Astrocyte (in vitro differentiated cells and primary cell): ENCODE results near the gene AIFM3. TPM values are rescaled to one million over a fixed set of nuclear protein-coding genes. Genes with fewer than 3 reads are reported as not detected.

Experiments used
- DNase-seq: peaks from one replicate; pipeline ENCODE4 v3.0.0-alpha.2; 2010; ENCODE audit warnings: low read depth
- FAIRE-seq: peaks from 2 replicates; lab custom pipeline; 2011; peaks lifted over from hg19 to GRCh38; lab: Jason Lieb, UNC
- H2AFZ ChIP-seq: 2 replicates; pipeline ENCODE4 v1.6.0; 2012; ENCODE audit warnings: low read depth, low read length, inconsistent platforms
- H3K27ac ChIP-seq: 2 replicates; pipeline ENCODE4 v1.5.1; 2011; ENCODE audit warnings: low read depth, low read length, inconsistent platforms
- H3K27me3 ChIP-seq: 2 replicates; pipeline ENCODE4 v1.6.0; 2011; ENCODE audit warnings: low read length, inconsistent platforms; ENCODE audit not compliant: insufficient read depth
- H3K36me3 ChIP-seq: 2 replicates; pipeline ENCODE4 v1.5.1; 2011; ENCODE audit warnings: low read length, inconsistent platforms; ENCODE audit not compliant: insufficient read depth
- H3K4me1 ChIP-seq: 2 replicates; pipeline ENCODE4 v1.5.1; 2011; ENCODE audit warnings: low read length, inconsistent platforms; ENCODE audit not compliant: insufficient read depth
- H3K4me2 ChIP-seq: 2 replicates; pipeline ENCODE4 v1.6.0; 2012; ENCODE audit warnings: low read length, inconsistent platforms
- H3K4me3 ChIP-seq: 2 replicates; pipeline ENCODE4 v1.5.1; 2011; ENCODE audit warnings: low read depth, mild to moderate bottlenecking, low read length, inconsistent platforms; ENCODE audit not compliant: insufficient read depth
- H3K79me2 ChIP-seq: 2 replicates; pipeline ENCODE4 v1.6.0; 2012; ENCODE audit warnings: mild to moderate bottlenecking, low read length, inconsistent platforms; ENCODE audit not compliant: insufficient read depth
- H3K9ac ChIP-seq: 2 replicates; pipeline ENCODE4 v1.6.0; 2012; ENCODE audit warnings: mild to moderate bottlenecking, low read length, inconsistent platforms
- H3K9me3 ChIP-seq: 2 replicates; pipeline ENCODE4 v1.5.1; 2012; ENCODE audit warnings: low read depth, mild to moderate bottlenecking, low read length, inconsistent platforms; ENCODE audit not compliant: insufficient read depth
- H4K20me1 ChIP-seq: 2 replicates; pipeline ENCODE4 v1.6.0; 2012; ENCODE audit warnings: low read length, inconsistent platforms; ENCODE audit not compliant: insufficient read depth
- H3K27ac Mint-ChIP-seq: one replicate; pipeline ENCODE4 v1.8.0; 2021; ENCODE audit warnings: mild to moderate bottlenecking, mixed read lengths; ENCODE audit not compliant: unreplicated experiment
- H3K27me3 Mint-ChIP-seq: one replicate; pipeline ENCODE4 v1.8.0; 2021; ENCODE audit warnings: low read depth, mixed read lengths; ENCODE audit not compliant: unreplicated experiment
- H3K36me3 Mint-ChIP-seq: one replicate; pipeline ENCODE4 v1.8.0; 2021; ENCODE audit warnings: low read depth, mixed read lengths; ENCODE audit not compliant: unreplicated experiment
- H3K4me1 Mint-ChIP-seq: one replicate; pipeline ENCODE4 v1.8.0; 2021; ENCODE audit warnings: low read depth, mixed read lengths; ENCODE audit not compliant: unreplicated experiment
- H3K4me3 Mint-ChIP-seq: one replicate; pipeline ENCODE4 v1.8.0; 2021; ENCODE audit warnings: mild to moderate bottlenecking, moderate library complexity, mixed read lengths; ENCODE audit not compliant: unreplicated experiment
- H3K9me3 Mint-ChIP-seq: one replicate; pipeline ENCODE4 v1.8.0; 2021; ENCODE audit warnings: mild to moderate bottlenecking, mixed read lengths; ENCODE audit not compliant: unreplicated experiment
- EZH2 ChIP-seq: IDR thresholded peaks from 2 replicates; pipeline ENCODE4 v1.6.1; 2012; ENCODE audit warnings: mild to moderate bottlenecking, low read length, inconsistent platforms; ENCODE audit not compliant: insufficient read depth
- total RNA-seq: library from RNA; stranded (reverse); gene quantifications from 2 replicates; pipeline ENCODE4 v1.2.1, GENCODE V29; 2021
- TF ChIP-seq, protein P1 (sequence below): IDR thresholded peaks from 2 replicates; pipeline ENCODE4 v1.5.1; 2011; ENCODE audit warnings: low read depth, mild to moderate bottlenecking, inconsistent platforms, low read length, moderate library complexity; ENCODE audit not compliant: insufficient read depth

The AIFM3 gene
- total RNA-seq, 1 donor from 2014 or later = 0.48 TPM

DNA sequence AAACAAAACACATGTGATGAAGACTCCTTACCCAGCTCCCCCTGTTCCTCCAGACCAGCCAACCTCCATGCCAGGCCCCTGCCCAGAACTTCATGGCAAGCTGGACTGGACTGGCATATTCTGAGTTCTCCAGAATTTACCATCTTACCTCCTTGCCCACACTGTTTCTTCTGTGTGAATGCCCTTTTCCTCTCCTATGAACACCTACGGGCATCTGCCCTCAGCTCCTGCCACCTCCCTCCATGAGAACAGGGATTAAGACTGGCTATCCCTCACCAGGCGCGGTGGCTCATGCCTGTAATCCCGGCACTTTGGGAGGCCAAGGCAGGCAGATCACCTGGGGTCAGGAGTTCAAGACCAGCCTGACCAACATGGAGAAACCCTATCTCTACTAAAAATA, 6.4 kb upstream of the AIFM3 start:
- no peak for FAIRE-seq
- no peak overlapping the region for H3K4me3 Mint-ChIP-seq
- H2AFZ ChIP-seq = no peak overlapping the region
- TF ChIP-seq EZH2 = no peak
- TF ChIP-seq, protein P1, sequence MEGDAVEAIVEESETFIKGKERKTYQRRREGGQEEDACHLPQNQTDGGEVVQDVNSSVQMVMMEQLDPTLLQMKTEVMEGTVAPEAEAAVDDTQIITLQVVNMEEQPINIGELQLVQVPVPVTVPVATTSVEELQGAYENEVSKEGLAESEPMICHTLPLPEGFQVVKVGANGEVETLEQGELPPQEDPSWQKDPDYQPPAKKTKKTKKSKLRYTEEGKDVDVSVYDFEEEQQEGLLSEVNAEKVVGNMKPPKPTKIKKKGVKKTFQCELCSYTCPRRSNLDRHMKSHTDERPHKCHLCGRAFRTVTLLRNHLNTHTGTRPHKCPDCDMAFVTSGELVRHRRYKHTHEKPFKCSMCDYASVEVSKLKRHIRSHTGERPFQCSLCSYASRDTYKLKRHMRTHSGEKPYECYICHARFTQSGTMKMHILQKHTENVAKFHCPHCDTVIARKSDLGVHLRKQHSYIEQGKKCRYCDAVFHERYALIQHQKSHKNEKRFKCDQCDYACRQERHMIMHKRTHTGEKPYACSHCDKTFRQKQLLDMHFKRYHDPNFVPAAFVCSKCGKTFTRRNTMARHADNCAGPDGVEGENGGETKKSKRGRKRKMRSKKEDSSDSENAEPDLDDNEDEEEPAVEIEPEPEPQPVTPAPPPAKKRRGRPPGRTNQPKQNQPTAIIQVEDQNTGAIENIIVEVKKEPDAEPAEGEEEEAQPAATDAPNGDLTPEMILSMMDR = no peak
- peaks cover 8% of the 10 kb centered on the region for H4K20me1 ChIP-seq
- H3K9me3 Mint-ChIP-seq = no peaks in the 10 kb centered on the region
- no peak for DNase-seq
- H3K36me3 ChIP-seq = no peaks in the 10 kb centered on the region
- H3K27me3 Mint-ChIP-seq = peaks cover 18% of the 10 kb centered on the region
- H3K4me1 ChIP-seq = peaks cover 14% of the 10 kb centered on the region
- no peak overlapping the region for H3K4me3 ChIP-seq
- no peak overlapping the region for H3K9ac ChIP-seq
- H3K4me1 Mint-ChIP-seq = peaks cover 2% of the 10 kb centered on the region
- peaks cover under 1% of the 10 kb centered on the region for H3K36me3 Mint-ChIP-seq
- H3K9me3 ChIP-seq = no peaks in the 10 kb centered on the region
- no peaks in the 10 kb centered on the region for H3K79me2 ChIP-seq
- H3K4me2 ChIP-seq = no peak overlapping the region
- H3K27me3 ChIP-seq = peaks cover 14% of the 10 kb centered on the region
- peak overlapping the region; percentile 38 for H3K27ac Mint-ChIP-seq
- H3K27ac ChIP-seq = no peak overlapping the region

DNA sequence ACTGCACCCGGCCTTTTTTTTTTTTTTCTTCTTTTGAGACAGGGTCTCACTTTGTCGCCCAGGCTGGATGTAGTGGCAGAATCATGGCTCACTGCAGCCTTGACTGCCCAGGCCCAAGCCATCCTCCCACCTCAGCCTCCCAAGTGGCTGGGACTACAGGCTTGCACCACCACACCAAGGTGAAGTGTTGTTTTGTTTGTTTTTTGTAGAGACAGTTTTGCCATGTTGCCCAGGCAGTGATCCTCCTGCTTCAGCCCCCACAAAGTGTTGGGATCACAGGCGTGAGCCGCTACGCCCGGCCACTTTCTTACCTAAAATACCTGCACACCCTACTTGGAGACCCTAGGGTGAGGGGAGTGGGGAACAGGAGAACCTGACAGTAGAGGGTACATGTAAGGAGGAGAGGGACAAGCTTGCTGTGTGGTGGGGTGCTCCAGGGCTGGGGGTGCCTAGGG, 4.5 kb upstream of the AIFM3 start:
- Histone ChIP-seq H3K27me3 (peaks cover 14% of the 10 kb centered on the region), H3K4me3 (no peak overlapping the region), H2AFZ (no peak overlapping the region), H3K9me3 (no peaks in the 10 kb centered on the region), H3K36me3 (no peaks in the 10 kb centered on the region), H4K20me1 (no peaks in the 10 kb centered on the region), H3K79me2 (no peaks in the 10 kb centered on the region), H3K4me2 (no peak overlapping the region), H3K4me1 (peaks cover 6% of the 10 kb centered on the region), H3K27ac (no peak overlapping the region), H3K9ac (no peak overlapping the region)
- FAIRE-seq (no peak), DNase-seq (no peak)
- Mint-ChIP-seq H3K36me3 (no peaks in the 10 kb centered on the region), H3K27ac (no peak overlapping the region), H3K4me3 (no peak overlapping the region), H3K4me1 (peaks cover 2% of the 10 kb centered on the region), H3K9me3 (no peaks in the 10 kb centered on the region), H3K27me3 (peaks cover 27% of the 10 kb centered on the region)
- TF ChIP-seq, protein P1 = no peak
- TF ChIP-seq EZH2 = no peak

DNA sequence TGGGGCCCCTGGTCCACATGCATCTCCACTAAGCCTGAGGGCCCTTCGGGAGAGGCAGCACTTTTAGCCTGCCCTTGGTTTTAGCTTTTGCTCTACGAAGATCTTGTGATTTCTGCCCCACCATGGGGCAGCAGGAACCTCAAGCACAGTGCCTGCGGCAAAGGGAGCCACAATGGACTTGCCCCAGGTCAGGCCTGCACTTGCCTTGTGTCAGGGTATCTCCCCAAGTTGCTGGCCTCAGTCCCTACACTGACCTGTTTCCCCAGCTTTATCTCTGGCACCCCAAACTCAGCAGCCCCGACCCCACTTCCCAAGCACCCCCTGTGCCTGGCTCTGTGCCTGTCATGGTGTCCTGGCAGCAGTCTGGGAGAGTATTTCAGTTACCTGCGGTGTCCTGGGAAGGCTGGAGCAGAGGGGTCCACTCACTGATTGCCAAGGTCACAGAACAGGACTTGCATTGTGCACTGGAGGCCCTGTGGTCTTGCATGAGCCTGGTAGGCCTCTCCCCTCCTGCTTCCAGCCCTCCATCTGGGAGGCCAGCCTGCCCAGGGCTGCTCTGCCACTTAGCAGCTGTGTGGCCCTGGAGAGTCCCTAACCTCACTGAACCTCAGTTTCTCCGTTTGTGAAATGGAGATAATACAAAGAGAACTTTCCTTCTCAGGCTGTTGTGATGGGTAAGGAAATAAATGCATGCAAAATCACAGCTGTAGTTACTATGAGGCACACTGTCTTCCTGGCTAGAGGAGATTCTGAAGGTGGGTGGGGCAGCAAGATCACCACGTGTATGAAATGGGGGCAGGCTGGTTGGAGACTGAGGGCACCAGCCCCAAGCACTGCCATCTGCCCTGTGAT, 3.6 kb upstream of the AIFM3 start:
- H3K27me3 Mint-ChIP-seq = peaks cover 31% of the 10 kb centered on the region
- peak overlapping the region; percentile 55 for H3K4me3 Mint-ChIP-seq
- Histone ChIP-seq H3K9ac (no peak overlapping the region), H4K20me1 (no peaks in the 10 kb centered on the region), H3K4me3 (no peak overlapping the region), H3K4me2 (no peak overlapping the region), H3K9me3 (no peaks in the 10 kb centered on the region), H3K27ac (no peak overlapping the region), H3K27me3 (peaks cover 14% of the 10 kb centered on the region), H2AFZ (no peak overlapping the region), H3K79me2 (no peaks in the 10 kb centered on the region), H3K36me3 (no peaks in the 10 kb centered on the region), H3K4me1 (no peaks in the 10 kb centered on the region)
- no peak overlapping the region for H3K27ac Mint-ChIP-seq
- H3K36me3 Mint-ChIP-seq = no peaks in the 10 kb centered on the region
- FAIRE-seq (no peak), DNase-seq (no peak)
- TF ChIP-seq, protein P1 = no peak
- no peak for TF ChIP-seq EZH2
- no peaks in the 10 kb centered on the region for H3K9me3 Mint-ChIP-seq
- H3K4me1 Mint-ChIP-seq = peaks cover 2% of the 10 kb centered on the region
